HTR-8/SVneo (cell line): ENCODE measurements around the gene SULT4A1.
A peak's percentile ranks its signal among the peaks of the same experiment; 100 is the strongest.

Experiments used
- DNase-seq: peaks from one replicate; pipeline ENCODE4 v3.0.0; 2011; ENCODE audit warnings: low spot score, mixed read lengths; ENCODE audit not compliant: insufficient read length
- FAIRE-seq: peaks from 2 replicates; lab custom pipeline; 2011; peaks lifted over from hg19 to GRCh38; lab: Jason Lieb, UNC

The SULT4A1 gene

DNA sequence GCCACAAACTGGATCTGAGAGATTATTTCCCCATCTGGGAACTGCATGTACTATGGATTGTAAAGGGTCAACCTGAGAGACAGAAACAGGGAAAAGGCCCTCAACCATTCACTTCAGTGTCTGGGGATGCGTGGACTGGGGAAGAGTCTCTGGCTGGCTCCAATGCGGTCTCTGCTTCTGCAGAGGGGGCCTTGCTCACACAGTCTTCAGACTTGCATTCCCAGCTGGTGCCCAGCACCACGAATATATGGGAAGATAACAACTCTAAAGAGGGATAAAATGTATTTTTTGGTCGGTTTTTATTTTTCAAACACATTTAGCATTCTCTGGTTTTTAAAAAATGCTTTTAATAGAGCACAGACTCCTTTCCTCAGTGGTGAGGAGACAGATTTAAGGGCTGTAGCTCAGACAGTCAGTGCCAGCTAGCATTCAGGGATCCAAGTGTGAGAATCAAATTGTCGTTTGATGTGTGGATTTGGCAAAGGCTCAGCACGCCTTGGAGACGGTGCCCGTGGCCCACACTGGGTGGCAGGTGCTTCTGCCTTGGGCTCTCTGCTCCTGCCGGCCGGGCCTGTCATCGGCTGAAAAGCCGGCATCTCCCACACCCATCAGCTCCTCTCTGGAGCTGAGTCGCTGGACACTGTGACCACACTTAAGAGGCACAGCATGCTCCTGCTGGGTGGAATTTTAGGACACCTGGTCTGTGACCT, 42.2 kb downstream of the SULT4A1 start:
- no peak for DNase-seq
- no peak for FAIRE-seq

- DNase-seq: no peak
- FAIRE-seq: no peak
Observed at GRCh38 chr22:43819421-43819921, 42.8 kb downstream of the SULT4A1 start.

DNA sequence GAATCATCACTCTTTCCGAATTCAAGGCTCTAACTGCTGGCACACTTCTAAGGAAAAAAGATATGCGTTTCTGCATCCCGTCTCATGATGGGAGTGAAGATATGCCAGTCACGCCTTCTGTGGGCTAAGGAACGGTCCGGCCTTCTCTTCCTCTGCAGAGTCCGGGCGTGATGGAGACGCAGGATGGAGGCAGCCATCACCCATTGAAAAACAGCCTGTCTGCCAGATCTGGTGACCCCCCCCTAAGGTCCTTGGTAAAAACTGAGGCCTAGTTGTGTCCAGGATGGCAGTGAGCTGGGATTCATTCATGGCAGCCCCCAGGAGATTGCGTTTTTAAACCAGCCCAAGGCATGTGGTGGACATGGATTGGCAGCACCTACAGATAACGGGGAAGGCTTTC, 43.3 kb downstream of the SULT4A1 start:
- no peak for FAIRE-seq

GRCh38 chr22:43817402-43817801, 44.9 kb downstream of the SULT4A1 start:
- DNase-seq (no peak), FAIRE-seq (no peak)

More for the DNA sequence above, 43.3 kb downstream of the SULT4A1 start:
- DNase-seq: no peak

DNA sequence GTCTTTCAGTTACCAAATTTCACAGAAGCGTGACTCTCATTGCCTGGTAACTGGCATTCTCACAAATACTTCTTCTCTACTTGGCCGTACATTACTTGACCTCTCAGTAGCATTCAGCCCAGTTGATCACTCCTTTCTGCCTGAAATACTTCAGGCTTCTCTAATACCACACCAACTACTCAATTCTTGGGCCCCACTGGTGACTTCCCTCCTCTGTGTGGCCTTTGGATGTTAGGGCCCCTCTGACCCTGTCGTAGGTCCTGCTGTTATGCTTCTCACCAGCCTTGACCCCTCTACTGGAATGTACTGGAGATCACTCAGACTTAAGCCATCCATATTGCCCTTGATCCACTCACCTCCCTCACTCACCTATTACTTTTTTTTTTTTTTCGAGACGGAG, 48.0 kb downstream of the SULT4A1 start:
- FAIRE-seq: no peak

DNA sequence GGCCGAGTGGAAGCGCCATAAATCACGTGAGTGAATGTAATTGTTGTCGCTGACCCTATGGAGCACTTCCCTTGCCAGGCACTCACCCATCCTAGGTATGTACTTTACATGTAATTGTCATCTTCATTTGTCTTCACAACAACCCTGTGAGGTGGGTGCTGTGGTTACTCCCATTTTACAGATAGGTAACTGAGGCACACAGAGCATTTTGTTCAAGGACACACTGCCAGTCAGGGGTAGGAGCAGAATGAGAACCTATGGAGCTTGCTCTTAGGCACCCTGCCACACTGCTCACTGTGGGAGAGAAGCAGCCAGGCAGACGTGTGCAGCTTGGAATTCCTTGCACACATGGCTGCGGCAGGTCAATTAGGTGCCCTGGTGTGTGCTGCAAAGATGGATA, 49.4 kb downstream of the SULT4A1 start:
- DNase-seq: no peak
- FAIRE-seq: no peak

More for the DNA sequence above, 48.0 kb downstream of the SULT4A1 start:
- no peak for DNase-seq

GRCh38 chr22:43812149-43812842, 50.0 kb downstream of the SULT4A1 start, which contains the start of gene EFCAB6:
EFCAB6 (minus strand) TSS chr22:43812305; CDS start chr22:43782318, 29,987 bp downstream.
- FAIRE-seq (no peak), DNase-seq (peak; percentile 96)

- FAIRE-seq (no peak), DNase-seq (no peak)
Observed at GRCh38 chr22:43811777-43812148, 50.5 kb downstream of the SULT4A1 start.

DNA sequence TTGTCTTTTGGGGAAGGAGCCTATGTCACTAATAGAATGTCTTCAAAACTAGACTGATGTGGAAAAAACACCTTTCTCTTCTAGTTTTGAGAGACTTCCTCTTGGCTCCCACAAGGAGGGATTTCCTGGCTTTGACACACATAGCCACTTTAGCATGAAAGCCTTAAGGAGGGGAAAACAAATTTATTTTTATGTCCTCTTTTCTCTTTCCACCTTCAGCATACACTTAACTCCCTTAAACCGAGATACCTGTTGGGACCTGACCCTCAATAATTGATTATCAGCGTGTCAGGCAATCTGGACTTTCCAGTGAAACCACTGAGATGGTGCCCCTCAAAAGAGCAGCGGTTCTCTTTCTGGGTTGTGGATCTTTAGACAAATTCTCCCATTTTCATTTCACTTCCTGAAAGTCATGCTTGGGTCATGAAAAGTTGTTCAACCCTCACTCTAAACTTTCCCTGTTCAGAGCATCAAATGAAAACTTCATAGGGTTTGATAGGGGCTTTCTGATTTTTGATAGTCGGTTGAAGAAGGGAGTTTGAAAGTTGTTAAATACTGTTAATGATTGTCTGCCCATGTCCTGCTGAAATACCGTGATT, 59.3 kb downstream of the SULT4A1 start:
- no peak for FAIRE-seq
- no peak for DNase-seq

GRCh38 chr22:43800970-43801369, 61.3 kb downstream of the SULT4A1 start:
- no peak for DNase-seq
- no peak for FAIRE-seq

- DNase-seq (no peak), FAIRE-seq (no peak)
Observed at GRCh38 chr22:43798492-43798891, 63.8 kb downstream of the SULT4A1 start.

GRCh38 chr22:43796567-43796966, 65.7 kb downstream of the SULT4A1 start:
- no peak for FAIRE-seq
- no peak for DNase-seq

DNA sequence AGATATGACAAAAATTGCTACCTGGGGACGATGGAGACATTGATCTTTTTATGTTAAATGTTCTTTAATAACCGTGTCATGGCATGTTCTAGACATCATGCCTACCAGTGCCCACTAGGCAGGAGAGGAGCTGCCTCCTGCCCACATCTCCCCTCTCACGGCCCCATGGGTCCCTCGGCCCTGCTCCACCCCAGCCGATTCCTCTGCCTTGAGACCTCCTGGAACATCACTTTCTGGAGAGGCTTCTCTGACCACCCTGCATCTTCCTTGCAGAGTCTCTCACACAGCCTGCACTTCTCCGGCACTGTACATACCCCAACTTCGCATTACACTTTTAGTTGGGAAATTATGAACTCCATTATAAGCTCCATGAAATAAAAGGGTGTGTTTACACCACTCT, 67.0 kb downstream of the SULT4A1 start:
- no peak for DNase-seq
- no peak for FAIRE-seq

DNA sequence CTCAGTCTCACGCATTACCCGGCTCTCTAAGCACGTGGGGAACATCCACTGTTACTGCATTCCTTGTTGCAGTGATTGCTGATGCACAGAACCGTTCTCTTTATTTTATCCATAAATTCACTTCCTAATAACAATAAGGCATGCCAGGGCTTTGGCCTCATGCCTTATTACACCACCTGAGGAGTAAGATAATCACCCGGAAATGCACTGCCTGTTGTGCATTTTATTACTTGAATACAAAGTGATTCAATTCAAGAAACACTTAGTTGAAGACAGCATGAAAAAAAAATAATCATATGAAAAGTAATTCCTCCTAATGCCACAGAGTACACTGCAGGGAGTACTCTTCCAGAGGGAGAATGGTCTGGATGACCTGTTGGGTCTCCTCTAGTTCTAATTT, 69.4 kb downstream of the SULT4A1 start:
- FAIRE-seq: no peak
- no peak for DNase-seq

GRCh38 chr22:43789452-43789851, 72.9 kb downstream of the SULT4A1 start:
- FAIRE-seq: no peak
- peak; percentile 51 for DNase-seq

DNA sequence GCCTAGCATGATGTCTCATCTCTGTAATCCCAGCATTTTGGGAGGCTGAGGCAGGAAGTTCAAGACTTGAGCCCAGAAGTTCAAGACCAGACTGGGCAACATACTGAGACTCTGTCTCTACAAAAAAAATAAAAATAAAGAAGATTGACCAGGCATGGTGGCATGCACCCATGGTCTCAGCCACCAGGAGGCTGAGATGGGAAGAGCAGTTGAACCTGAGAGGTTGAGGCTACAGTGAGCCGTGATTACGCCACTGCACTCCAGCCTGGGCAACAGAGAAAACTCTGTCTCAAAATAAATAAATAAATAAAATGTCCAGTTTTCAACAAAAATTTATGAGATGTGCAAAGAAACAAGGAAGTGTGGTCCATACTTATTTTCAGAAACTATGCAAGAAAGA, 78.5 kb downstream of the SULT4A1 start:
- DNase-seq (no peak), FAIRE-seq (no peak)

DNA sequence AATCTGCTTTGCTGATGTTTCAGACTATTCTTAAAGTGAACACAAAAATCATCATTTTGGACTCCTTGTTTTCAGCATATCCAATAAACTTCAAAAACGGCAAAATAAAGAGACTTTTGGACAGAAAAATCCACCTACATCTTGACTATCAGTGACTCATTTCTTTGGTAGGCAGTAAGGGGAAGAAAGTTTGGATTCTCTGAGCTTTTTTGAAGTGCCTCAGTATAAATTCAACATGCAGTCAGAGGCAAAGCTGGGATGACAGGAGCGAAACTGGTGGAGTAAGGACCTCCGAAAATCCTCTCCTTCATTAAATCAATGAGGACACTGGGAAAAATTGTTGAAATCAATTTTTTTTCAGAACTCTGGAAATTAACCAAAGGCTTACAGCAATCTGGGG, 79.9 kb downstream of the SULT4A1 start:
- FAIRE-seq (no peak), DNase-seq (no peak)

- DNase-seq: peak; percentile 48
- no peak for FAIRE-seq
Observed at GRCh38 chr22:43777286-43777685, 85.0 kb downstream of the SULT4A1 start.

DNA sequence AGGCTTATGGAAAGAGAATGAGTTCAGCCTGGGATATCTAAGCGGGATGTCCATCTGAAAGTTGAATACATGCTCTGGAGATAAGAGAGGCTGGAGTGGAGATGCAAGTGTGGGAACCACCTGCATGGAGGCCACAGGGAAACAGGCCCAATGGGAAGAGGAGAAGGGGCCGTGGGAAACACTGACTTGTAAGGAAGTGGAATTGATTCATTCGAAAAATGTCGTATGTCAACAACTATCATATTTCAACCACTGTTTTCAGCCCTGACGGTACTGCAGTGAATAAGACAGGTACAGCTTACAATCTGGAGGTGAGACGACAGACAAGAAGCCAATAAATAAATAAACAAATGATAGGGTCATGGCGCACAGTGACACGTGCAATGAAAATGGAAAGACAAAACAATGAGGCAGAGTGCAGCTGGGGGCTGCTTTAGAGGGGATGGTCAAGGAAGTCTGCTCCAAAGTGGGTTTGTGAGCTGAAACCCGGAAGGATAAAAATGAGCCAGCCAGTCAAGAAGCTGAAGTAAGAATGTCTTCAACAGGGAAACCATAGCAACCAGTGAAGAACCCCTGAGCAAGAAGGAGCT, 86.1 kb downstream of the SULT4A1 start:
- FAIRE-seq (no peak), DNase-seq (no peak)
